GM10266 (cell line): ENCODE results near the gene PPP6R2.

Experiments used
- DNase-seq: peaks from one replicate; pipeline ENCODE4 v3.0.0; 2012; ENCODE audit errors: extremely low spot score
- CTCF ChIP-seq: IDR thresholded peaks from 2 replicates; pipeline ENCODE4 v1.5.1; 2012; ENCODE audit warnings: mild to moderate bottlenecking, low read depth; ENCODE audit not compliant: control insufficient read depth, insufficient read depth; ENCODE audit errors: missing control alignments

Gene PPP6R2

GRCh38 chr22:50486561-50487289 is 143.6 kb downstream of the PPP6R2 start, which contains the start of gene MIOX:
Gene MIOX, plus strand, starts transcription at chr22:50486859. Its CDS starts 39 bp downstream, at chr22:50486898.
- no peak for DNase-seq
- no peak for TF ChIP-seq CTCF

GRCh38 chr22:50487290-50488005 is 144.3 kb downstream of the PPP6R2 start:
- DNase-seq, result no peak
- no peak for TF ChIP-seq CTCF

GRCh38 chr22:50488006-50488677 is 145.0 kb downstream of the PPP6R2 start:
- no peak for TF ChIP-seq CTCF
- DNase-seq, result no peak

GRCh38 chr22:50488886-50489285 is 145.8 kb downstream of the PPP6R2 start:
- no peak for DNase-seq
- no peak for TF ChIP-seq CTCF

- DNase-seq, result no peak
- TF ChIP-seq CTCF, result no peak
Measured at GRCh38 chr22:50489363-50490243, 146.5 kb downstream of the PPP6R2 start.

- TF ChIP-seq CTCF, result no peak
- no peak for DNase-seq
Measured at GRCh38 chr22:50490531-50491308, 147.6 kb downstream of the PPP6R2 start.
